AG04450 (cell line): ENCODE results near the gene EPHA3. TPM values are rescaled to one million over a fixed set of nuclear protein-coding genes. Genes with fewer than 3 reads are reported as not detected.

Source experiments
- CTCF ChIA-PET: fragments of 300-600, 350-600 bp; formaldehyde crosslinking; extraction: SDS; loops from one replicate; lab custom pipeline; 2022; ENCODE audit warnings: antibody characterized with exemption, inconsistent platforms; lab: Charles Lee
- POLR2A ChIA-PET: fragments of 350-600 bp; formaldehyde crosslinking; extraction: SDS; loops from one replicate; lab custom pipeline; 2021; ENCODE audit warnings: antibody characterized with exemption, inconsistent platforms; lab: Yijun Ruan, JAX
- DNase-seq: peaks from one replicate; pipeline ENCODE4 v3.0.0-alpha.2; 2011; ENCODE audit warnings: low read depth, low spot score
- H3K27ac ChIP-seq: one replicate; pipeline ENCODE4 v1.5.1; 2012; ENCODE audit warnings: low read depth, low read length, control low read depth
- H3K27me3 ChIP-seq: one replicate; pipeline ENCODE4 v1.6.0; 2012; ENCODE audit warnings: low read length; ENCODE audit not compliant: control insufficient read depth, insufficient read depth
- H3K4me3 ChIP-seq: 2 replicates; pipeline ENCODE4 v1.5.1; 2011; ENCODE audit warnings: mild to moderate bottlenecking, low read depth, low read length, control low read depth
- H3K9me3 ChIP-seq: 2 replicates; pipeline ENCODE4 v1.5.1; 2012; ENCODE audit warnings: low read length; ENCODE audit not compliant: control insufficient read depth, insufficient read depth
- polyA plus RNA-seq: library from polyadenylated mRNA; depleted of rRNA; stranded (reverse); fragments of >200 nt; gene quantifications from 2 replicates; pipeline ENCODE4 v1.2.3, GENCODE V29; 2011
- TF ChIP-seq, protein P1 (sequence below): IDR thresholded peaks from 2 replicates; pipeline ENCODE4 v1.5.1; 2011; ENCODE audit warnings: low read depth, low read length, control low read depth, inconsistent platforms

EPHA3 gene
- polyA plus RNA-seq, 1 experiment: 0.04 TPM

DNA sequence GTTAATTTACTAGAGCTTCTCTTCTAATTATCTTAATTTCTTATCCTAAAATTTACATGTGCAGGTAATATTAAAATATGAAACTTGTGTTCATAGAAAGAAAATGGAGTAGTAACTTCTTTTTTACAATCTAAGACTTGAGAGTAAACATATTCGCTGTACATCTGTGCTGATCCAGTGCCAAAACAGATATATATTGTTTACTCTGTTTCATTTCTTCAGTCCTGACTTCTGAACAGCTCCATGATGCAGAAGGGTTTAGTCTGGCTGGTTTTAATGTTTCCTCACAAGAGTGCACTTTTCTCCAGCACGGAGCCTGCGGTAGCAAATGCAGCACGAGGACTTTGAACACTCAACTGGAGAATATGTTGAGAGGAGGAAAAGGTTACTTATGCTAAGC lies 306.8 kb downstream of the EPHA3 start:
- Histone ChIP-seq H3K27ac (no peak overlapping the region), H3K4me3 (no peak overlapping the region), H3K9me3 (no peaks in the 10 kb centered on the region), H3K27me3 (no peaks in the 10 kb centered on the region)
- DNase-seq: no peak
- ChIA-PET POLR2A (no interaction called here), CTCF (no interaction called here)
- TF ChIP-seq, protein P1, sequence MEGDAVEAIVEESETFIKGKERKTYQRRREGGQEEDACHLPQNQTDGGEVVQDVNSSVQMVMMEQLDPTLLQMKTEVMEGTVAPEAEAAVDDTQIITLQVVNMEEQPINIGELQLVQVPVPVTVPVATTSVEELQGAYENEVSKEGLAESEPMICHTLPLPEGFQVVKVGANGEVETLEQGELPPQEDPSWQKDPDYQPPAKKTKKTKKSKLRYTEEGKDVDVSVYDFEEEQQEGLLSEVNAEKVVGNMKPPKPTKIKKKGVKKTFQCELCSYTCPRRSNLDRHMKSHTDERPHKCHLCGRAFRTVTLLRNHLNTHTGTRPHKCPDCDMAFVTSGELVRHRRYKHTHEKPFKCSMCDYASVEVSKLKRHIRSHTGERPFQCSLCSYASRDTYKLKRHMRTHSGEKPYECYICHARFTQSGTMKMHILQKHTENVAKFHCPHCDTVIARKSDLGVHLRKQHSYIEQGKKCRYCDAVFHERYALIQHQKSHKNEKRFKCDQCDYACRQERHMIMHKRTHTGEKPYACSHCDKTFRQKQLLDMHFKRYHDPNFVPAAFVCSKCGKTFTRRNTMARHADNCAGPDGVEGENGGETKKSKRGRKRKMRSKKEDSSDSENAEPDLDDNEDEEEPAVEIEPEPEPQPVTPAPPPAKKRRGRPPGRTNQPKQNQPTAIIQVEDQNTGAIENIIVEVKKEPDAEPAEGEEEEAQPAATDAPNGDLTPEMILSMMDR: no peak

DNA sequence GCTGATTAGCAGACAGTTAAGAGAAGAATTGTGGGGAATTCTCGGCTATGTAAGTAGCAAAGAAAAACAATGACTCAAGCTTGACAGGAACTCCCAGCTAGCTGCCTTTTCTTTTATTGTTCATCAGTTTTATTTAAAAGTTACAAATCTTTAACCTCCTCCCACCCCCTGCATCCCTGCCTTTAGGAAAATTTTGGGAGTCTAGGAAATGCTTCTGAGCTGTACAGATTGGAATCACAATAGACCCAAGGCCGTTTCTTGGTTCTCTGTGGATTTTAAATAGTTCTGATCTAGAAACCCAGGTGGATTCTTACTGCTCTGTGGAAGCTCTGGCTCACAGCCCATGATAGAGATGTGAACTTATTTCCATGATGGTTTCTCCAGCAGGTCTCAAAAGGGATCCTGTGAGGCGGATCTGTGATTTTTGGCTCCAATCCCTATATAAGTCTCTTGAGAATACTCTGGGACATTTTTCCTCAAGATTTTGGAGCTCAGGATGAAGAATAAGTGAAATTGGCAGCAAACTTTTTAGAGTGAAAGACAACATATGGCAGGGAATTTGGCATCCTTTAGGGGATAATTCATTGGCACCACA lies 312.3 kb downstream of the EPHA3 start:
- H3K4me3 ChIP-seq: no peak overlapping the region
- POLR2A ChIA-PET: no interaction called here
- CTCF ChIA-PET: no interaction called here
- no peak for DNase-seq
- TF ChIP-seq, protein P1: no peak
- no peaks in the 10 kb centered on the region for H3K9me3 ChIP-seq
- no peaks in the 10 kb centered on the region for H3K27me3 ChIP-seq
- H3K27ac ChIP-seq: no peak overlapping the region

DNA sequence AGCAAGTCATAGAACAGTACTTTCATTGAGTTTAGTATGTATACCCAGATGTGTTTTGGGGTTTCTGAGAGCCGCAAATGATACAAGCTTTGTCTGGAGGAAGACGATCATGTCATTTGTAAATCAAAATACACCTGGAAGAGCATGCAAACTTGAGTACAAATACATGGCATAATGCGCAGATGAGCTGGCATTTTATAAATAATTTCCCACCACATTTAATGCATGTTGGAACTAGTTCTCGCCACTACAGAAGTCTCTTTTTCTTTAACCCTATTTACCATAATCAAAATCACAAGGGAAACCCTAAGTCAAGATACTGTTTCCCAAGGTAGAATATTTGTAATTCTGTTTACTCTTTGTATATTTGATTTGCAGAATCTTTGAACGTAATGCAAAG lies 318.6 kb downstream of the EPHA3 start:
- POLR2A ChIA-PET: no interaction called here
- Histone ChIP-seq H3K9me3 (no peaks in the 10 kb centered on the region), H3K27me3 (no peaks in the 10 kb centered on the region), H3K27ac (no peak overlapping the region), H3K4me3 (no peak overlapping the region)
- CTCF ChIA-PET: no interaction called here
- TF ChIP-seq, protein P1: no peak
- no peak for DNase-seq

DNA sequence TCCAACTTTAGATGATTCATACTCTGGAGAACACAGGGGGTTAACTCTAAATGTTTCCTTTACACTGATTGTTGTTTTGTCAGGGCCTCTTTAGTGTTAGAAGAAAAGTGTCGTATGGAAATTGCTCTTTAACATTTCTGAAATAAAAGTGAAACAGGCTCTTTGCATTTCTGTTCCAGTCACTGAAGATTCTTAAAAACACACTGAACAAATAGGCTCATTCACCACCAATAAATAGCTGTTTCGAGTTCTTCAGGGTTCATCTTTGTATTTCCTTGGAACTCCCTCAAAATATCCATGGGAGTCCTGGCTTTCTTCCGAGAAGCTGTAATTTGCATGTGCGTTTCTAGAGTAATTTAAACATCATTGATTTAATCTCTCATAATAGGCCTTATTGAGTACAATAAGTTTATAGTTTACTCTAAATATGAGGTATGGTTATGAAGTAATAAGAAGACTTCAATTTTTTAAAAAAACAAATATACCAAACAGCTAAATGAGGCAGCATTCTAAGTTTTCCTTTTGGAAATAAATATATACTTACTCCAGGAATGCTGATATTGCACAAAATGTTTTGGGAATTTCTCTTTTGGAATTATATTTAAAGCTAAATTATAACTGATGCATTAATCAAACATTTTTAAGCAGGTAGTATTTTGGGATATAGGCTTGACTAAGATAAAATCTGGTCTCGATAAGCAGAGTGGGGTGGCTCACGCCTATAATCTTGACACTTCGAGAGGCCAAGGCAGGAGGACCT lies 327.4 kb downstream of the EPHA3 start:
- CTCF ChIA-PET: no interaction called here
- no peaks in the 10 kb centered on the region for H3K9me3 ChIP-seq
- H3K4me3 ChIP-seq: no peak overlapping the region
- POLR2A ChIA-PET: no interaction called here
- H3K27ac ChIP-seq: no peak overlapping the region
- no peaks in the 10 kb centered on the region for H3K27me3 ChIP-seq
- no peak for DNase-seq
- TF ChIP-seq, protein P1: no peak

DNA sequence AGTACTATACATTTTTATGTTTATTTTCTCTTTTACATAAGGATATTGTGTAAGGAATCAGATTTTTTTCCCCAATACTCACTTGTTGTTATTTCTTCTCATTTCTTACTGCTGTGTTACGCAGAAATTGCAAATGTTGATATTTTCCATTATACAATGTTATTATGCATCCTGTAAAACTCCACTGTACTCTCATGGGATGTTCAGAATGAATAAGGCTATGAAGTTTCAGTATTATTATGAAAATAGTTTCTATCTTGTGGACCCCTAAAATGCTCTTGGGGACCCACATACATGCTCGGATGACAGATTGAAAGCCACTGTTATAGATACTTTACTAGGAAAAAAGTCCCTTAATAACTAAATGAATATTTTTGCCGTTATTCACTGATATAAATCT lies 329.4 kb downstream of the EPHA3 start:
- no peak overlapping the region for H3K4me3 ChIP-seq
- no peak for DNase-seq
- POLR2A ChIA-PET: no interaction called here
- H3K27me3 ChIP-seq: no peaks in the 10 kb centered on the region
- H3K9me3 ChIP-seq: no peaks in the 10 kb centered on the region
- no peak overlapping the region for H3K27ac ChIP-seq
- TF ChIP-seq, protein P1: no peak
- CTCF ChIA-PET: no interaction called here
